ENCODE data around the gene SERGEF. TPM values are rescaled to one million over a fixed set of nuclear protein-coding genes. Genes with fewer than 3 reads are reported as not detected.
A peak's percentile ranks its signal among the peaks of the same experiment; 100 is the strongest.
"Not testable (repeated sequence)": the region's sequence is repeated elsewhere in the genome, so short reads cannot be mapped to it uniquely, and the experiment has no call there.

SERGEF gene
- total RNA-seq, 1 donor from 2014 or later = 32.4 TPM

DNA sequence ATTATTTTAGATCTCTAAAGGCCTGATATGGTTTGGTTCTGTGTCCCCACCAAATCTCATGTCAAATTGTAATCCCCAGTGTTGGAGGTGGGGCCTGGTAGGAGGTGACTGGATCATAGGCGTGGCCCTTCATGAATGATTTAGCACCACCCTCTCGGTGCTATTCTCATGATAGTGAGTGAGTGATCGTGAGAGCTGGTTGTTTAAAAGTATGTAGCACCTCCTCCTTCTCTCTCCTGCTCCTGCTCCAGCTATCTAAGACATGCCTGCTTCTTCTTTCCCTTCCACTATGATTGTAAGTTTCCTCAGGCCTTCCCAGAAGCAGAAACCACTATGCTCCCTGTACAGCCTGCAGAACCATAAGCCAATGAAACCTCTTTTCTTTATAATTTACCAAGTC lies 114.1 kb downstream of the SERGEF start:
- H3K27me3 Mint-ChIP-seq = peaks cover 7% of the 10 kb centered on the region
- no peak for DNase-seq (ENCODE audit: low spot score, unreplicated experiment)
- no peak overlapping the region for H3K4me3 Mint-ChIP-seq (ENCODE audit: low read depth)
- H3K36me3 Mint-ChIP-seq (ENCODE audit: insufficient read depth) = peaks cover 2% of the 10 kb centered on the region
- no peaks in the 10 kb centered on the region for H3K9me3 Mint-ChIP-seq (ENCODE audit: low read depth)
- H3K4me1 Mint-ChIP-seq (ENCODE audit: low read depth) = peaks cover 2% of the 10 kb centered on the region
- H3K27ac Mint-ChIP-seq = no peak overlapping the region
- TF ChIP-seq, protein P1, sequence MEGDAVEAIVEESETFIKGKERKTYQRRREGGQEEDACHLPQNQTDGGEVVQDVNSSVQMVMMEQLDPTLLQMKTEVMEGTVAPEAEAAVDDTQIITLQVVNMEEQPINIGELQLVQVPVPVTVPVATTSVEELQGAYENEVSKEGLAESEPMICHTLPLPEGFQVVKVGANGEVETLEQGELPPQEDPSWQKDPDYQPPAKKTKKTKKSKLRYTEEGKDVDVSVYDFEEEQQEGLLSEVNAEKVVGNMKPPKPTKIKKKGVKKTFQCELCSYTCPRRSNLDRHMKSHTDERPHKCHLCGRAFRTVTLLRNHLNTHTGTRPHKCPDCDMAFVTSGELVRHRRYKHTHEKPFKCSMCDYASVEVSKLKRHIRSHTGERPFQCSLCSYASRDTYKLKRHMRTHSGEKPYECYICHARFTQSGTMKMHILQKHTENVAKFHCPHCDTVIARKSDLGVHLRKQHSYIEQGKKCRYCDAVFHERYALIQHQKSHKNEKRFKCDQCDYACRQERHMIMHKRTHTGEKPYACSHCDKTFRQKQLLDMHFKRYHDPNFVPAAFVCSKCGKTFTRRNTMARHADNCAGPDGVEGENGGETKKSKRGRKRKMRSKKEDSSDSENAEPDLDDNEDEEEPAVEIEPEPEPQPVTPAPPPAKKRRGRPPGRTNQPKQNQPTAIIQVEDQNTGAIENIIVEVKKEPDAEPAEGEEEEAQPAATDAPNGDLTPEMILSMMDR (IDR thresholded peaks at IDR 0.05; ENCODE audit: unreplicated experiment) = no peak

DNA sequence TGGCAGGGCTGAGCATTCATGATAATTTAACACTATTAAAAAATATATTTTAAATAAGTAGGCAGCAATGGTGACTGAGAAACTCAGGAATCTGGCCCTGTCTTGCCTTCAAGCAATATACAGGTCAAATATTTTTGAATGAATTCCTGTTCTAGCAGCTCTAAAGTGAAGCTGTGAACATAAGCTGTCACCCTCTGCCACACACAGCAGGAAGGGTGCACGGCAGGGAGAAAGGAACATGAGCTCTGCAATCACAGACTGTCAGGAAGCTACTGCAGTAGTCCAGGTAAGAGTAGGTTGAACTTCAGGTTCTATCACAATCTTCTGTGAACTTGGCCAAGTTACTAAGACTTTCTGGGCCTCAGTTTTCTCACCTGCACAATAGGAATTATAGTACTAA lies 114.8 kb downstream of the SERGEF start:
- TF ChIP-seq, protein P1 (IDR thresholded peaks at IDR 0.05; ENCODE audit: unreplicated experiment) = no peak
- no peak overlapping the region for H3K27ac Mint-ChIP-seq
- peaks cover 2% of the 10 kb centered on the region for H3K4me1 Mint-ChIP-seq (ENCODE audit: low read depth)
- no peaks in the 10 kb centered on the region for H3K9me3 Mint-ChIP-seq (ENCODE audit: low read depth)
- DNase-seq (ENCODE audit: low spot score, unreplicated experiment) = no peak
- peaks cover 7% of the 10 kb centered on the region for H3K27me3 Mint-ChIP-seq
- peaks cover 2% of the 10 kb centered on the region for H3K36me3 Mint-ChIP-seq (ENCODE audit: insufficient read depth)
- H3K4me3 Mint-ChIP-seq (ENCODE audit: low read depth) = no peak overlapping the region

DNA sequence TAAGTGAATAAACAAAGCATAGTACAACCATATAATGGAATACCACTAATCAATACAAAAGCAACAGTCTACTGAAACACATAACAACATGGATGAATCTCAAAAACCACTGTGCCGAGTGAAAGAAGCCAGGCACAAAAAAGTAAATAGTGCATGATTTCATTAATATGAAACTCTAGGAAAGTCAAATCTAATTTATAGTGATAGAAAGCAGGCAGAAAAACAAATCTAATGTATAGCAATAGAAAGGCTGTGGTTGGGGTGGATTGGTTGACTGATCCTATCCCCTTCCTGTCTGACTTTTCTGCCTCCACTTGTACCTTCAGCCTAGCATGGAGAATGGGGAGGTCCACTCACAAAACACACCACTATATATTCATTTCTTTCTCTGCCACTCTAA lies 115.4 kb downstream of the SERGEF start:
- DNase-seq (ENCODE audit: low spot score, unreplicated experiment) = no peak
- TF ChIP-seq, protein P1 (IDR thresholded peaks at IDR 0.05; ENCODE audit: unreplicated experiment) = no peak
- H3K27ac Mint-ChIP-seq = no peak overlapping the region
- peaks cover 2% of the 10 kb centered on the region for H3K4me1 Mint-ChIP-seq (ENCODE audit: low read depth)
- H3K36me3 Mint-ChIP-seq (ENCODE audit: insufficient read depth) = peaks cover 4% of the 10 kb centered on the region
- H3K4me3 Mint-ChIP-seq (ENCODE audit: low read depth) = no peak overlapping the region
- H3K27me3 Mint-ChIP-seq = peaks cover 7% of the 10 kb centered on the region
- H3K9me3 Mint-ChIP-seq (ENCODE audit: low read depth) = no peaks in the 10 kb centered on the region

DNA sequence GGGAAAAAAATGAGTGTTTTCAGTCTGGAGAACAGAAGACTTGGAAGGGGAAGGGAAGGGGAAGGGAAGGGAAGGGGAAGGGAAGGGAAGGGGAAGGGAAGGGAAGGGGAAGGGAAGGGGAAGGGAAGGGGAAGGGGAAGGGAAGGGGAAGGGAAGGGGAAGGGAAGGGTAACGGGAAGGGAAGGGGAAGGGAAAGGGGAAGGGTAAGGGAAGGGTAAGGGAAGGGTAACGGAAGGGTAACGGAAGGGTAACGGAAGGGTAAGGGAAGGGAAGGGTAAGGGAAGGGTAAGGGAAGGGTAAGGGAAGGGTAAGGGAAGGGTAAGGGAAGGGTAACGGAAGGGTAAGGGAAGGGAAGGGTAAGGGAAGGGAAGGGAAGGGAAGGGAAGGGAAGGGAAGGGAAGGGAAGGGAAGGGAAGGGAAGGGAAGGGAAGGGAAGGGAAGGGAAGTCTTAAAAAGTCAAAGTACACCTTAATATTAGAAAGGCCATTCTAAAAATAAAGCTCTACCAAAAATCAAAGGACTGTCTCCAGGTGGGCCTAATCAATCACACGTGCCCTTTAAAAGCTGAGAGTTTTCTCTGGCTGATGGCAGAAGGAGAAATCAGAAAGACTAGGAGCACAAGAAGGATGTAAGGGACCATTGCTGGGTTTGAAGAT lies 116.2 kb downstream of the SERGEF start:
- H3K4me3 Mint-ChIP-seq (ENCODE audit: low read depth); H3K27ac Mint-ChIP-seq; H3K4me1 Mint-ChIP-seq (ENCODE audit: low read depth); H3K36me3 Mint-ChIP-seq (ENCODE audit: insufficient read depth); H3K27me3 Mint-ChIP-seq; H3K9me3 Mint-ChIP-seq (ENCODE audit: low read depth); DNase-seq (ENCODE audit: low spot score, unreplicated experiment): not testable (repeated sequence)

DNA sequence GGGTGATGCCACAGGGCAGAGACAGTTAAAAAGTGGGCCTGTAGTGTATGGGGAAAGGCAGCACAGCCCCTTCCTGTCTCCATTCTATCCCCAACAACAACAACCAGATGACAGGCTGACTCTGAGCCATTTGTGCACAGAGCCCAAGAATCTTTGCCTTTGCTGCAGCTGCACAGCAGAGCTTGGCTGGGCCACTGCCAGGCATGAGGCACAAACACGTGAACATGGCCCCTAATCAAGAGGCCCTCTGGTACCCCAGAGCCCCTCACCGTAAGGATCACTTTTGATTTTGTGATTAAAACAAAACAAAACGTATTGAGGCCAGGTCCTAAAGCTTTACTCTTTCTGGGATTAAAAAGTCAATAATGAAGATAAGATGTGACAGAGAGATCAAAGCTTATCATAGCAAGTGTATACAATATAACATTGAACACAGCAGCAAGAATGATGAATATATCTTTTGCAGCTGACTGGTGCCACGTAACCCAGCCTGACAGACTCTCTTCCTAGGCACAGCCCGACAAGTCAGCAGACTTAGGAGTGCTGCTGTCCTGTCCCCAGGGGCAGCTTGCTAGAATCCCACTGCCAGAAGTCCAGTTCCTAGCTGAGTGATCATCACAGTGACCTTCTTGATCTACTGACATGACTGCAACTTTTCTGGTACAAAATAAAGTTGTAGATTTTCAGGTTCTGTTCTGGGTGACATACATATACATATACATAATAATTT lies 117.8 kb downstream of the SERGEF start:
- TF ChIP-seq, protein P1 (IDR thresholded peaks at IDR 0.05; ENCODE audit: unreplicated experiment) = no peak
- Mint-ChIP-seq H3K4me3 (ENCODE audit: low read depth) (no peak overlapping the region), H3K4me1 (ENCODE audit: low read depth) (peaks cover 2% of the 10 kb centered on the region), H3K9me3 (ENCODE audit: low read depth) (no peaks in the 10 kb centered on the region), H3K27me3 (peaks cover 7% of the 10 kb centered on the region), H3K36me3 (ENCODE audit: insufficient read depth) (peaks cover 4% of the 10 kb centered on the region), H3K27ac (peak overlapping the region; percentile 27)
- DNase-seq (ENCODE audit: low spot score, unreplicated experiment) = no peak

DNA sequence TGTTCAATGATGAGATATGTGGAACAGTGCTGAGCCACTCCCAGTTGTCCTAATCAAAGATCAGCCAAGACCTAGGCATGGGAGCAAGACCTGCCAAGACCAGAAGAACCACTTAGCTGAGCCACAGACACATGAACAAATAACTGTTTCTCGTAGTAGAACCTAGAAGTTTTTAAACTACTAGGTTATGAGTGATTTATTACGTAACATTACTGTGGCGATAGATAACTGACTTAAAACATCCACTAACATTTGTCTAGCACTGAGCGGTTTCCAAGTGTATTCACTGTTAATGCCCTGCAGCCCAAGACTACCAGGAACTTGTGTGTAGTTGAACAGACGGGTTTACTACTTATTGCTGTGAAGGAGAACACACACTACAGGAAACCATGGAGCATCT lies 120.4 kb downstream of the SERGEF start:
- TF ChIP-seq, protein P1 (IDR thresholded peaks at IDR 0.05; ENCODE audit: unreplicated experiment) = no peak
- H3K4me1 Mint-ChIP-seq (ENCODE audit: low read depth) = peaks cover 2% of the 10 kb centered on the region
- peaks cover 4% of the 10 kb centered on the region for H3K36me3 Mint-ChIP-seq (ENCODE audit: insufficient read depth)
- DNase-seq (ENCODE audit: low spot score, unreplicated experiment) = no peak
- H3K27ac Mint-ChIP-seq = no peak overlapping the region
- no peak overlapping the region for H3K4me3 Mint-ChIP-seq (ENCODE audit: low read depth)
- H3K9me3 Mint-ChIP-seq (ENCODE audit: low read depth) = no peaks in the 10 kb centered on the region
- peaks cover 7% of the 10 kb centered on the region for H3K27me3 Mint-ChIP-seq
